Loucy (cell line): ENCODE measurements around the gene CCDC9B.

ENCODE experiments used
- H2AFZ ChIP-seq: fragments of 200-600 bp; sonication (generic); 2 replicates; pipeline ENCODE4 v1.6.0; 2016; ENCODE audit warnings: antibody characterized with exemption, mild to moderate bottlenecking, low read length, moderate library complexity
- H3F3A ChIP-seq: fragments of 200-600 bp; 2 replicates; pipeline ENCODE4 v1.6.0; 2016; ENCODE audit warnings: antibody characterized with exemption, low read depth, mild to moderate bottlenecking
- H3K27me3 ChIP-seq: fragments of 200-600 bp; sonication (generic); 2 replicates; pipeline ENCODE4 v1.6.1; 2014; ENCODE audit warnings: low read length, mild to moderate bottlenecking; ENCODE audit not compliant: insufficient read depth, poor library complexity, severe bottlenecking
- H3K36me3 ChIP-seq: fragments of 200-600 bp; sonication (generic); 2 replicates; pipeline ENCODE4 v1.6.1; 2016; ENCODE audit warnings: low read length; ENCODE audit not compliant: insufficient read depth
- H3K4me1 ChIP-seq: fragments of 200-600 bp; sonication (generic); 2 replicates; pipeline ENCODE4 v1.5.1; 2014; ENCODE audit warnings: low read length, mild to moderate bottlenecking; ENCODE audit not compliant: insufficient read depth, poor library complexity, severe bottlenecking
- H3K4me2 ChIP-seq: fragments of 200-600 bp; sonication (generic); 2 replicates; pipeline ENCODE4 v1.6.0; 2014; ENCODE audit warnings: antibody characterized with exemption, low read length, low read depth, mild to moderate bottlenecking; ENCODE audit not compliant: poor library complexity, severe bottlenecking
- H3K4me3 ChIP-seq: fragments of 200-600 bp; sonication (generic); 2 replicates; pipeline ENCODE4 v1.5.1; 2014; ENCODE audit warnings: low read length, mild to moderate bottlenecking, mixed read lengths; ENCODE audit not compliant: poor library complexity, severe bottlenecking
- H3K79me2 ChIP-seq: fragments of 200-600 bp; sonication (generic); 2 replicates; pipeline ENCODE4 v1.6.1; 2014; ENCODE audit warnings: low read length; ENCODE audit not compliant: insufficient read depth
- H3K9ac ChIP-seq: fragments of 200-600 bp; sonication (generic); 2 replicates; pipeline ENCODE4 v1.6.0; 2014; ENCODE audit warnings: mild to moderate bottlenecking, low read depth, low read length, moderate library complexity; ENCODE audit not compliant: poor library complexity, severe bottlenecking
- H3K9me2 ChIP-seq: fragments of 200-600 bp; sonication (generic); replicated peaks from 2 replicates; pipeline ENCODE4 v1.6.1; 2016; ENCODE audit warnings: low read depth, low read length, mixed read lengths
- H3K9me3 ChIP-seq: fragments of 200-600 bp; sonication (generic); 2 replicates; pipeline ENCODE4 v1.6.1; 2014; ENCODE audit warnings: mild to moderate bottlenecking, antibody characterized with exemption, low read length, low read depth; ENCODE audit not compliant: insufficient read depth
- H4K20me1 ChIP-seq: fragments of 200-600 bp; sonication (generic); 2 replicates; pipeline ENCODE4 v1.6.0; 2014; ENCODE audit warnings: antibody characterized with exemption, low read length, mild to moderate bottlenecking; ENCODE audit not compliant: insufficient read depth, poor library complexity, severe bottlenecking
- CTCF ChIP-seq: fragments of 200-600 bp; sonication (generic); conservative IDR thresholded peaks from 2 replicates; pipeline ENCODE4 v1.5.1; 2014; ENCODE audit warnings: mild to moderate bottlenecking, antibody characterized with exemption, low read length
- EZH2phosphoT487 ChIP-seq: fragments of 200-600 bp; IDR thresholded peaks from 2 replicates; pipeline ENCODE4 v1.6.1; 2018; ENCODE audit warnings: antibody characterized with exemption, mild to moderate bottlenecking, moderate library complexity, borderline replicate concordance

Gene CCDC9B

GRCh38 chr15:40290545-40290917 is 50.2 kb downstream of the CCDC9B start:
- Histone ChIP-seq H3K27me3 (no peaks in the 10 kb centered on the region), H3K9me2 (no peaks in the 10 kb centered on the region), H3K4me1 (peaks cover 4% of the 10 kb centered on the region), H3K79me2 (no peaks in the 10 kb centered on the region), H3K36me3 (no peaks in the 10 kb centered on the region; the same call in 1 of the 2 replicates), H3K9me3 (no peaks in the 10 kb centered on the region), H4K20me1 (no peaks in the 10 kb centered on the region), H3K4me2 (no peak overlapping the region), H3K4me3 (no peak overlapping the region), H3K9ac (no peak overlapping the region), H3F3A (no peaks in the 10 kb centered on the region), H2AFZ (no peak overlapping the region)
- TF ChIP-seq CTCF, result no peak
- TF ChIP-seq EZH2phosphoT487, result no peak

DNA sequence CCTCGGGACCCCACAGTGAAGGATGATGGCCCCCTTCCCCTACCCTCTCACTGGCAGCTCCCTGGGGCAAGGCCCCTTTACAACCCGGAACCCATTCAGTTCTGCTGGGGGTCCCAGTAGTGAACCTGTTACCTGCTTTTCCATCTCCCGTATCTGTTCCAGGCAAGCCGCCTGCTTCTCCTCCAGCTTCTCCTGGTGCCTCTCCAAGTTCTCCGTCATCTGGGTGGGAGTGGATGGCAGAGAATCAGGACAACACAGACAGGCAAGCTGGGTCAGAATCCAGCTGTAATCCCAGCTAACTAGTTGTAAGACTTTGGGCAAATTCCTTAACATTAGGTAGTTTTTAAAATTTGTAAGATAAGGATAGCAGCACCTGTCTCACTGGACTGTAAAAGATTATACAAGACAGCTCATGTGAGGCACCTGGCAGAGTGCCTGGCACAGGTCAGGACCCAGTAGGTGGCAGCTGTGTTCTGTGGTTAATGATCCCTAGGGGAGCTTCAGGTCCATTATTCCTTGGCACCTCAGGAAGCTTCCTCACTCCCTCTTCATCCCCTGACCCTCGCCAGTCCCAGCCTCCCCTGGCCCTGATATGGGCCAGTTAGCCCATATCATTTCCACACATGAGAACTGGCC is 51.5 kb downstream of the CCDC9B start:
- Histone ChIP-seq H3K9ac (no peak overlapping the region), H3K4me3 (no peak overlapping the region), H3K4me1 (peaks cover 4% of the 10 kb centered on the region), H3K9me2 (no peaks in the 10 kb centered on the region), H3K4me2 (no peak overlapping the region), H3K9me3 (no peaks in the 10 kb centered on the region), H3K27me3 (no peaks in the 10 kb centered on the region), H3F3A (0 out of 2 replicates have a peak, but pooled peaks cover 3% of the 10 kb centered on the region), H4K20me1 (no peaks in the 10 kb centered on the region), H3K36me3 (no peaks in the 10 kb centered on the region; the same call in 1 of the 2 replicates), H3K79me2 (no peaks in the 10 kb centered on the region), H2AFZ (no peak overlapping the region)
- TF ChIP-seq CTCF (no peak), EZH2phosphoT487 (no peak)

DNA sequence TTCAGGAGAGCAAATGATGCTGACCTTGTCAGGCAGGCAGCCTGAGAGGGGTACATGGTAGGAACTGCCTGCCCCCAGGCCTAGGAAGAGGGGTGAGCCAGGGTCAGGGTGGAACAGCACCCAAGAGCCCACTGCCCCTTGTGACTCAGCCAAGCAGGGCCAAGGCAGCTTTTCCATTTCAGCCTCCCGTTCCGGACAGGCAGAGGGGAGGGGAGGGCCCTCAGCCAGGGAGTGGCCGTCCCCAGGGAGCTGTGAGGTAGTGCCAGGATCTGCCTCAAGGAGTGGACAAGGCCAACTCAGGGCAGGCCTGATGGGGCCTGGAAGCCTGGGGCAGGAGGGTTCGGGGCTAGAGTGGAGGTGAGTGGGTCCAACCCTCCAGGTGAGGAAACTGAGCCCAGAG is 52.8 kb downstream of the CCDC9B start:
- no peak for TF ChIP-seq CTCF
- no peak for TF ChIP-seq EZH2phosphoT487
- Histone ChIP-seq H3K79me2 (no peaks in the 10 kb centered on the region), H3K4me1 (no peaks in the 10 kb centered on the region), H3K9me3 (no peaks in the 10 kb centered on the region), H2AFZ (no peak overlapping the region), H3F3A (0 out of 2 replicates have a peak, but pooled peaks cover 3% of the 10 kb centered on the region), H3K36me3 (no peaks in the 10 kb centered on the region; the same call in 1 of the 2 replicates), H3K9ac (no peak overlapping the region), H3K9me2 (no peaks in the 10 kb centered on the region), H3K4me2 (no peak overlapping the region), H3K27me3 (no peaks in the 10 kb centered on the region), H3K4me3 (no peak overlapping the region), H4K20me1 (no peaks in the 10 kb centered on the region)
